GM19099 (cell line): ENCODE results near the gene KAZN.

ENCODE experiments used
- POLR2A ChIP-seq: IDR thresholded peaks from 3 replicates; pipeline ENCODE4 v1.6.1; 2011; ENCODE audit warnings: low read depth; ENCODE audit not compliant: insufficient read length; ENCODE audit errors: extremely low read depth

KAZN gene

DNA sequence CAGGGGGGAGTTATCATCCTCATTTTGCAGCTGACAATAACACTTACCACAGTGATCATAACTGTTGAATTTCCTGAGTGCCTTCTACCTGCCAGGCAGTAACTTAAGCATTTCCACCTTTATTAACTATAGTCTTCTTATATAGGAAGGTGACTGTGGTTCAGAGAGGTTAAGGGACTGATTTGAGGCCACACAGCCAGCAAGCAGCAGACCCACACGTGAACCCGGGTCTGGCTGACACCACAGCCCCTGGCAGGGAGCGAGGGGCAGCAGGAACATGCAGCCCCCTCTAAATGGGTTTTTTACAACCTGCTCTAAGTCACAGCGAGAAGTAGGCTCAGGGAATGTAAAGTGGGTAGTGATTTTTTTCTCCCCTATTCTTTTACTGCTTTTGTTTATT is 248.2 kb downstream of the KAZN start:
- TF ChIP-seq POLR2A, result no peak

DNA sequence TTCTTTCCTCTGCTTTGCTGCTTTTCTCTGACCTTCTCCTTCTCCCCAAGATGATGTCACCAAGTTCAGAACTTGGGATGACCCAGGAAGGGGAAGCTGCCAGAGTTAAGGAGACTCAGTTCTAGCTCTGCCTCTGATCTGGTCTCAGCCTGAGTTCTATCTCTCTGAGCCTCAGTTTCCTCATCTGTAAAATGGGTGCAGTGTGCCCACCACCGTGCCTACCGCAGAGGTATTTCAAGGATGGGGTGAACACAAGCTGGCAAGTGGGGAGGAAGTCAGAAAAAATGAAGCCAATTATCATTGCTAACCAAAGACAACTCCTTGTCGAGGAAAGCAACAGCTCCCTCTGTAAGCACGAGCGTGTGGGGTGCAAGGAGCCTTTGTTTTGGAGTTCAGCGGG is 249.7 kb downstream of the KAZN start:
- TF ChIP-seq POLR2A, result no peak

DNA sequence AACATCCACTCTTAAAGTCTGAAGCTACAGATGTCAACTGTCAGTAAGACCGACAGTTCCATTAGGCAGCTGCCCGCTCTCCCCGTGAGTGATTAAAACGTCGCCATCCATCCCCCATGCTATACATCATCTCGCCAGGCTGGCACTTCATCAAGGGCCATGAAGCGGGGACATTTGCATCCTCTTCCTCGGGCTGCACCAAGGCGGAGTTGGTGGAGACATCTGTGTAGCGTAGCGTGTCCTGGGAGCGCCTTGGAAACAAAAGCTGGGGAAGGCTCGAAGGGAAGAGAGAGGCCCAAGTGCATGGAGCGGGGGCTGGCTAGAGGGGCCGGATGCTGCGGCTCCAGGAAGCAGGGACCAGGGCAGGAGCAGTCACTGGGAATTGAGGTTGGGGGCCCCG is 250.1 kb downstream of the KAZN start:
- TF ChIP-seq POLR2A, result no peak

- TF ChIP-seq POLR2A, result no peak
Observed at GRCh38 chr1:14849038-14849437, 250.6 kb downstream of the KAZN start.

GRCh38 chr1:14850563-14850962 is 252.1 kb downstream of the KAZN start:
- no peak for TF ChIP-seq POLR2A

DNA sequence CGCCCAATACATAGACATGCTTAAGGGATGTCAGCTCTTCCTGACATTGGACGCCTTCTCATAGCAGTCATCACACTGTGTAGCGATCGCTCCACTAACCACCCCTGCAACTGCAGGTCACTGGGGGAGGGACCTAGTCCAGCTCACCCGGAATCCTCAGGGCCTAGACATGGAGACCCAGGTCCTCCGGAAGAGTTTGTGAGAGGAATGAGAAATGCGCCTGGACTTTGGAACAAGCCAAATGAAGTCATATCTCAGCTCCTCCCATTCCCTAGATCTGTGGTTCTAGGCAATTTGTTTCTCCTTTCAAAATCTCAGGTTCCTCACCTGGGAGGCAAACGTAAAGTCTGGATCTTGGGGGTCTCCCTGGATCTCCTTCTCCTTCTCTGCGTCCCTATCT is 253.3 kb downstream of the KAZN start:
- no peak for TF ChIP-seq POLR2A

DNA sequence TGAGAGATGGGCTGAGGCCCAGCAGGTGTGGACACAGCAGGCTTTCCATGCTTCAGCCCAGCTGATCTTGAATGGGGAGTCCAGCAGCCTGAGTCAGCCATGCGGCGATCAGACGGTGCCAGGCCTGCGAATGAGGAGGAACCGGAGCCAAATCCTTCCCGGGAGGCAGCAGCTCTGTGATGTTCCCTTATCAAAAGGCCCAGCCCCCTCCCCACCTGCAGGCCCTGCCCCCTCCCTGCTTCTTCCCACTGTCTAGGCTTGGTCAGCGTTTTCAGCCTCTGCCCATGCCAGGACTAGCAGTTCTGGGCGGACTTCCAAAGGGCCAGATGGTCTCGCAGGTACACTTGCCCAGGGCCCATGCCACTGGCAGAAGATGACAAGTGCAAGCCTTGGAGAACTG is 253.8 kb downstream of the KAZN start:
- no peak for TF ChIP-seq POLR2A

- TF ChIP-seq POLR2A, result no peak
Observed at GRCh38 chr1:14853518-14853917, 255.0 kb downstream of the KAZN start.

DNA sequence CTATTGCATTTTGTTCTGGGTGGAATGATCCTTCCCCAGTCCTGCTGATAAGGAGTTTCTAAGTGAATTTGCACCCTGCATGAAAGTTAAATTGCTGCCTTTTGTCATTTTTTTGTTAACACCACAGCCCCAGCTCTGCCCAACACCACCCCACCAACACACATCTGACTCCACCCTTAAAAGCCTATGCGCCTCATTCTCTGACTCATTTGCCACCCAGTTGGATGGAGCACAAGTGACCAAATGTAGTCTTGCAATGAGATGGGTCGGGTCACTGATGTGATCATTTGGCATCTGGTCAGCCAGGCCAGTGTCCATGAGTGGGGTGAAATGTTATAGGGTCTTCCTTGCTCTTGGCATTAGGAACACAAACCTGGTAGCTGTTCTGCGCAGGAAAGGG is 256.8 kb downstream of the KAZN start:
- no peak for TF ChIP-seq POLR2A

- TF ChIP-seq POLR2A, result no peak
Observed at GRCh38 chr1:14855801-14856200, 257.3 kb downstream of the KAZN start.

GRCh38 chr1:14857436-14858195 is 259.1 kb downstream of the KAZN start:
- TF ChIP-seq POLR2A, result no peak

DNA sequence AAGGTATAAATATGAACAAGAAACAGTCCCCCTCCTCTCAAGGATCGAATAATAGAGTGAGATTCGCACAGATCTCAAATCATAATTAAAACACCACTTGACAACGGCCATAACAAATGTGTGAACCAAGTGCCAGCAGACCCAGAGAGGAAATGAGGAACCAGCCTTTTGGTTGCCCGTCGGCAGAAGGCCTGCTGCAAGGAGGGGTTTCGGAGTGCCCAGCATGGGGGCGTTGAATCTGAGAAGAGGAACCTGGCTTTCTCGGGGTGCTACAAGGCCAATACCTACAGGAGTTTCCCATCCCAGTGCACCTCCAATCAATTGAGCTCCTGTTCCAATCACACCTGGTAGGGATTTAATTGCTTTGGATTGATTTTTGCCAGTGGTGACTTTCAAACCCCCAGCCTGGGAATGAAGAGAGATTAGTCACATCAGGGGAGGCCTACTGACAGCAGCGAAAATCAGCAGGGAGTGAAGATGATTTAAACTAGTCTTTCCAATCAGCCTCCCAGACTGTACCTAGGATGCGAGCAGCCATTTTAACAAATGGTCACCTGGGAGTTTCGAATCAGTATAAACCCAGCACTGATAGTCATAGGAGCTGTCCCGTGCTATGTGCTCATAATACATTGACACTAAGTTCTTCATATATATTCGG is 263.8 kb downstream of the KAZN start:
- TF ChIP-seq POLR2A, result no peak

GRCh38 chr1:14865106-14865505 is 266.6 kb downstream of the KAZN start:
- TF ChIP-seq POLR2A, result no peak

- TF ChIP-seq POLR2A, result no peak
Observed at GRCh38 chr1:14866911-14867612, 268.6 kb downstream of the KAZN start.

DNA sequence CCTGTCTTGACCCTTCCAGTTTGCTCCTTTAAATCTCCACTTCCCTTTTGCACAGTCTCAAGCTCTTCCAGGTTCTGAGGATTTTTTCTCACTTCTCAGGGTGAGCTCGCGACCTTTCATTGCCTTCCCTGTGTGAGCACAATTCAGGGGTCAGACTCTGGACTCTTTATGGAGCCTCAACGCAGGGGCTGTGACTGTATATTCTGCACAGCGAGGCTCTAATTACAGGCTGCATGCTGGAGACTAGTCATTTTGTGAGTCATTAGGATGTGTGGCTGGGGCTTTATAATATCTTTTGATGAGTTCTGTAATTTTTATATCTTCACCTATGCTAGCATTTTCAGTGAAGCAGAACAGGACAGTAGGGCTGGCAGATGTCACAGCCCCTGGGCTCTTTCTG is 270.7 kb downstream of the KAZN start:
- TF ChIP-seq POLR2A, result no peak

- TF ChIP-seq POLR2A, result no peak
Observed at GRCh38 chr1:14871218-14871970, 272.9 kb downstream of the KAZN start.

DNA sequence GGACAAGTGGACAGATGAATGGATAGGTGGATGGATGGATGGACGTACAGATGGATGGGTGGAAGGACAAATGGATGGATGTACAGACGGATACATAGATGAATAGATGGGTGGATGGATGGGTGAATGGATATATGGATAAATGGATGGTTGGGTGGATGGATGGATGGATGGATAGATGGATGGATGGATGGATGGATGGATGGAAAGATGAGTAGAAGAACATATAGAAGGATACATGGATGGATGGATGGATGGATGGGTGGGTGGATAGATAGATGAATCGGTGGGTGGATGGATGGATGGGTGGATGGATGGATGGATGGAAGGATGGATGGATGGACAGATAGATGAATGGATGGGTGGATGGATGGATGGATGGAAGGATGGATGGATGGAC is 274.3 kb downstream of the KAZN start:
- no peak for TF ChIP-seq POLR2A
